Adrenal gland (tissue), 5 donors: ENCODE measurements around the gene GFOD2.

Experiments
- POLR2A ChIP-seq, 2 donors: fragments of 450-650 bp; IDR thresholded peaks; one replicate each; pipeline ENCODE4 v1.6.1; 2017; ENCODE audit warnings: antibody characterized with exemption in 2 of 2, mild to moderate bottlenecking in 2 of 2, moderate library complexity in 1 of 2
- TF ChIP-seq, protein P1 (sequence below), 6 experiments: fragments of 450-650 bp in 4 of 6; fragments of 200-600 bp in 2 of 6; sonication (generic) in 1 of 6; IDR thresholded peaks; 1 replicate in 5 of 6; 2 replicates in 1 of 6; pipeline versions ENCODE4 v1.5.1 to v1.8.0; 2016 to 2021; ENCODE audit warnings: antibody characterized with exemption in 6 of 6, mild to moderate bottlenecking in 2 of 6, moderate library complexity in 1 of 6
- donor health status: DM: no; HTN: no; CAD: no.

DNA sequence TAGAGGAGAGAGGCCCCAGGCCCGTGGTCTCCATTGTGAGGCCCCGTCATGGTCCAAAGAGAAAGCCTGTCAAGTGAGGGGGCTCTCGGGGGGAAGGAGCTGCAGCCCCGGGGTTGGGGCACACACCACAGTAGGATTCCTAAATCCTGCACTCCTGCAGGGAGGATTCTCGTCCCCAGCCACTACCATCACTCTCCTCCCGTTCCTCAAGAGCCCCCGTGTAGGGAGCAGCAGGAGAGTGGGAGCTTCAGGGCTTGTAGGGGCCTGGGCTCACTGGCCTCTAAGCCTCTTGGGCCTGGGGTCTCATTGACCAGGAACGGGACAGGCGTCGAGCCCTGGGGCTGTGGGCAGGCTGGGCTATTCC is 51.7 kb downstream of the GFOD2 start:
- TF ChIP-seq, protein P1, sequence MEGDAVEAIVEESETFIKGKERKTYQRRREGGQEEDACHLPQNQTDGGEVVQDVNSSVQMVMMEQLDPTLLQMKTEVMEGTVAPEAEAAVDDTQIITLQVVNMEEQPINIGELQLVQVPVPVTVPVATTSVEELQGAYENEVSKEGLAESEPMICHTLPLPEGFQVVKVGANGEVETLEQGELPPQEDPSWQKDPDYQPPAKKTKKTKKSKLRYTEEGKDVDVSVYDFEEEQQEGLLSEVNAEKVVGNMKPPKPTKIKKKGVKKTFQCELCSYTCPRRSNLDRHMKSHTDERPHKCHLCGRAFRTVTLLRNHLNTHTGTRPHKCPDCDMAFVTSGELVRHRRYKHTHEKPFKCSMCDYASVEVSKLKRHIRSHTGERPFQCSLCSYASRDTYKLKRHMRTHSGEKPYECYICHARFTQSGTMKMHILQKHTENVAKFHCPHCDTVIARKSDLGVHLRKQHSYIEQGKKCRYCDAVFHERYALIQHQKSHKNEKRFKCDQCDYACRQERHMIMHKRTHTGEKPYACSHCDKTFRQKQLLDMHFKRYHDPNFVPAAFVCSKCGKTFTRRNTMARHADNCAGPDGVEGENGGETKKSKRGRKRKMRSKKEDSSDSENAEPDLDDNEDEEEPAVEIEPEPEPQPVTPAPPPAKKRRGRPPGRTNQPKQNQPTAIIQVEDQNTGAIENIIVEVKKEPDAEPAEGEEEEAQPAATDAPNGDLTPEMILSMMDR (IDR thresholded peaks at IDR 0.05), result no peak
- no peak for TF ChIP-seq POLR2A (IDR thresholded peaks at IDR 0.05)
